ENCODE data around the gene RBP5.

RBP5 gene

GRCh38 chr12:7102582-7102981 is 26.1 kb downstream of the RBP5 start:
- DNase-seq (ENCODE audit: low read depth in 1 of 2, low spot score in 1 of 2): no peak

DNA sequence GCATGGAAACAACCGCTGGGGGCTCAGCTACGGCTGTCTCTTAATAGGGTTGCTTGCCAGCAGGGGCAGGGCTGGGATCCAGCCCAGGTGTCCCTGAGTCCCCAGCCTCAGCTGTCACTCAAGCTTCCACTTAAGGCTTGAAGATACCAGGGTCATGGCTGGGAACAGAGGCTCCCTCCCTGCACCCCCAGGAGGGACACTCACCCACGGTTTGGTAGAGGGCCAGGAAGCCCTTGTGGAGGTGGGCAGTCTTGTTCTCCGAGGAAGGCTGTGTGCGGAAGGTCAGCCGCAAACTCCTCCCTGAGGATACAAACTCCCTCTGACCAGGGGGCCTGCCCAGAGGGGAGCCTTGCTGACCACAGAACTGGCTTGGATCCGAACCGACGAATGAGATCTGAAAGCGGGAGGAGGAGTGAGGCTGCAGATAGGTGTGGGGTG is 27.0 kb downstream of the RBP5 start:
- no peak for DNase-seq (ENCODE audit: low read depth in 1 of 2, low spot score in 1 of 2)

GRCh38 chr12:7101047-7101693 is 27.5 kb downstream of the RBP5 start:
- DNase-seq (ENCODE audit: low read depth in 1 of 2, low spot score in 1 of 2): no peak

DNA sequence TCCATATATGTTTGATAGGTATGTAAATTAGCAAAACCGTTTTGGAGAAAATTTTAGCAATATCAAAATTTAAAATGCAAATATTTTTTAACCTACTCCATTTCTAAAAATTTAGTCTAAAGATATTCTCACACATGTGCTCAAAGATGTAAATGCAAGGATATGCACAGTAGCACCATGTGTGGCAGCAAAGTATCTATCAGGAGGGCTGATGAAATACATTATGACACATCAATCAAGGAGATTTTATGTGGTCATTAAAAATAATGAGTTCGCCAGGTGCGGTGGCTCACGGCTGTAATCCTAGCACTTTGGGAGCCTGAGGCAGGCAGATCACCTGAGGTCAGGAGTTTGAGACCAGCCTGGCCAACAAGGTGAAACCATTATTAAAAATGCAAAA is 28.4 kb downstream of the RBP5 start:
- DNase-seq (ENCODE audit: low read depth in 1 of 2, low spot score in 1 of 2): no peak

- DNase-seq (ENCODE audit: low read depth in 1 of 2, low spot score in 1 of 2): no peak
Measured at GRCh38 chr12:7099290-7099996, 29.2 kb downstream of the RBP5 start.

DNA sequence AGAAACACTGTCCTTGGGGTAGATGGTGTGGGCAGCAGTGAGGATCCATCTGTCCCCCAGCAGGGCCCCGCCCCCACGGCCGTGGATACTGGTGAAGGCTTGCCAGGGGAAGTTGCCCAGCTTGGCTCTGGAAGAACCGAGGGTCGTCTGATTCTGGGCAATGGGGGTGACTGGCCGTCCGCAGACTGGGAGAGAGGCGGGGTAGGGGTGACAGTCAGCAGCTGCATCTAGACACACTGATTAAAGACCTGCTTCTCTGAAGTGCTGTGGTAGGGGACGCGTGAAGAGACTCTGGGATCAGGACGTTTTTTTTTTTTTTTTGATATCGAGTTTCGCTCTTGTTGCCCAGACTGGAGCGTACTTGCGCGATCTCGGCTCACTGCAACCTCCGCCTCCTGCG is 31.7 kb downstream of the RBP5 start:
- no peak for DNase-seq (ENCODE audit: low read depth in 1 of 2, low spot score in 1 of 2)

DNA sequence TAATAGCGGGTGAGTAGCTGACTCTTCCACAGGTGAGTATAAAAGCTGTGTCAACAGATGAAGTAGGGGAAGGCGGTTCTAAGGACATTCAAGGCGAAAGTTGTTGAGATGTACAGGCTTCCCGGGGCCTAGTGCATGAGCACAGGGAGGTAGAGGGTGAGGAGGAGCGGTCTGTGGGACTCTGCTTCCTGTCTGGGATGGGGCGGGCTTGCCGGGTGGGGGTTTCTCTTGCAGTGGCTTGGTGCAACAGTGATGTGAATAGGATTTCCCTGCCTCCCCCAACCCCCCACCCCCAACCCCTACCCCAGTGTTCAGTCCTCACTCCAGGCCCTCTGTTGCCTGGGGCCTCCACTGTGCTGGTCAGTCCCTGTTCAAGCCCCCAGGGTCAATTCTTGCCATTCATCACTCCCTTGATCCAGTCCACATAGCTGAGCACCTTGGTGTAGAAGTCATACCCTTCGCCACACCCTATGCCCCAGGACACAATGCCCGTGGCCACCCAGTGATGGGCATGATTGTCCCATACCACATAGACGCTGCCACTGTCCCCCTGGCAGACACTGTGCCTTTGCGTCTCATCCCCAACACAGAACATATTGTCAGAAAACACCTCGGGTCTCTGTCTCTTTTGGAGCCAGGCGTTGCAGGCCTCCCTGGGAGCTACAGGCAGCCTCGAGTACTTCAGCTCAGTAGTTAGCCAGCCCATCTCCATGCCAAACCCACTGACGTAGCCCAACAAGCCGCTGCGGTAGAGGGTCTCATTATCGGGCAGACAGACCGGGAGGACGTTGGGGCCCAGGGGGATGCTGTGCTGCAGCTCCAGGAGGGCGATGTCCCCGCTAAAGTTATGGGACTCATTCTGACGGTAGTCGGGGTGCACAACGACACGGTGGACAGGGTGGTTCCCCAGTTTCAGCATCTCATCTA is 32.4 kb downstream of the RBP5 start:
- DNase-seq (ENCODE audit: low read depth in 1 of 2, low spot score in 1 of 2): no peak

- DNase-seq (ENCODE audit: low read depth in 1 of 2, low spot score in 1 of 2): no peak
Measured at GRCh38 chr12:7093892-7094291, 34.8 kb downstream of the RBP5 start.

DNA sequence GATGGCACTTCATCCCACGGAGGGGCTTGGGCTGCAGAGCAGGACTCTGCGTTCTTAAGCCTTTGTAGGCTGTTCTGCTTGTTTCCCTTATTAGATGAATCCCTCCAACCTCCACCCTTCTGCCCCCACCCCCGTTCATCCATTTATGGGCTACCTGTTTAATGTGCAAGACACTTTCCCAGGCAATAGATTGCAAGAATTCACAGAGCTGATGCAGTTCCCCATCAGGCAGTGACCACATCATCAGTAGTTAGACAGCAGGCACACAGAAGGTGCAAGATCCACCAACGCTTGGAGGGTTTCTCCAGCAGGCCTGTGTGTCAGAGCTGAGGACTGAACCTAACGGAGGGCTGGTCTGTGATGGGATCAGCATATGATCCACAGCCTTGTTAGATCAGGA is 35.2 kb downstream of the RBP5 start:
- no peak for DNase-seq (ENCODE audit: low read depth in 1 of 2, low spot score in 1 of 2)

GRCh38 chr12:7092986-7093460 is 35.7 kb downstream of the RBP5 start:
- DNase-seq (ENCODE audit: low read depth in 1 of 2, low spot score in 1 of 2): no peak

GRCh38 chr12:7092229-7092985 is 36.3 kb downstream of the RBP5 start, which contains the start of gene C1R:
TSS of gene C1R (minus strand) at chr12:7092445. CDS start at chr12:7092388, 57 bp downstream.
- DNase-seq (ENCODE audit: low read depth in 1 of 2, low spot score in 1 of 2): peak; percentile 36 to 55

GRCh38 chr12:7091660-7092228 is 36.9 kb downstream of the RBP5 start:
- no peak for DNase-seq (ENCODE audit: low read depth in 1 of 2, low spot score in 1 of 2)

DNA sequence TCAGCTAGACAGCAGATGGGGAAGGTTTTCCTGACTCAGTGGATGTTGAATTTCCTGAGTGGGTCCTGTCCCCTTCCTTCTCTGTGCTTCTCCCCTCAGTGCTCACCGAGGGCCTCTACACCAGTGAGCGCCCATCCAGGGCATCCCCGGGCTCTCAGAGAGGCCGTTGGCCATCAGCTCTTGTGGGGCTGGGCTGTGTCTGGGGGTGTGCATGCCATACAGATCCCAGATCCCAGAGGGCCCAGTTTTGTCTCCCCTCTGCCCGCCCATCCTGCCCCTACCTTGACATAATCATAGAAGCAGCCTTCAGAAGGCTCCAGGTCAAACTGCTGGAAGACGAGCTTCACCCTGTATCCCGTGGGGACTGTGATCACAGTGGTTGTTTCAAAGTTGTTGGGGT is 37.5 kb downstream of the RBP5 start:
- DNase-seq (ENCODE audit: low read depth in 1 of 2, low spot score in 1 of 2): no peak

- no peak for DNase-seq (ENCODE audit: low read depth in 1 of 2, low spot score in 1 of 2)
Measured at GRCh38 chr12:7090222-7090998, 38.3 kb downstream of the RBP5 start.

GRCh38 chr12:7089196-7089871 is 39.4 kb downstream of the RBP5 start:
- no peak for DNase-seq (ENCODE audit: low read depth in 1 of 2, low spot score in 1 of 2)

- no peak for DNase-seq (ENCODE audit: low read depth in 1 of 2, low spot score in 1 of 2)
Measured at GRCh38 chr12:7083125-7083524, 45.6 kb downstream of the RBP5 start.

GRCh38 chr12:7081037-7081436 is 47.7 kb downstream of the RBP5 start:
- no peak for DNase-seq (ENCODE audit: low read depth in 1 of 2, low spot score in 1 of 2)

DNA sequence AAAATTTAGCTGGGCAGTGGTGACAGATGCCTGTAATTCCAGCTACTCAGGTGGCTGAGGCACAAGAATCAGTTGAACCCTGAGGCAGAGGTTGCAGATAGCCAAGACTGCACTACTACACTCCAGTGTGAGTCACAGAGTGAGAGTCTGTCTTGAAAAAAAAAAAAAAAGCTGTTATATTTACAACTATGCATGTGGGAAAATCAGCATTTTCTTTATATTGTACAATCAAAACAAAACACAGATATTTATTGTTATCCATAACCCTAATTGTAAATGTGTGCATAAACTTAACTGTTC is 48.9 kb downstream of the RBP5 start:
- DNase-seq (ENCODE audit: low read depth in 1 of 2, low spot score in 1 of 2): no peak

DNA sequence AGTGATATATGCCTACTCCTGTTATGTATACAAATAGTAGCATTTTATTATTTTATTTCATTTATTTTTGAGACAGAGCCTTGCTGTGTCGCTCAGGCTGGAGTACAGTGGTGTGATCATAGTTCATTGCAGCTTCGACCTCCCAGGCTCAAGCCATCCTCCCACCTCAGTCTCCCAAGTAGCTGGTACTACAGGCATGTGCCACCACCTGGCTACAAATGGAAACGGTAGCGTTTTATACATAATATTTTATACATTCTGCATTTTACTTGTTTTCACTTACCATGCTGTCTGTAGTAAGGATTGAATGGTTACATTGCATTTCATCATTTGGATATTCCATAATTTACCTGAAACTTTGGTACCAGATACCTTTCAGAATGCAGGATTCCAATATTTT is 50.5 kb downstream of the RBP5 start:
- DNase-seq (ENCODE audit: low read depth in 1 of 2, low spot score in 1 of 2): no peak
